ENCODE data around the gene FBXO2.

DNA sequence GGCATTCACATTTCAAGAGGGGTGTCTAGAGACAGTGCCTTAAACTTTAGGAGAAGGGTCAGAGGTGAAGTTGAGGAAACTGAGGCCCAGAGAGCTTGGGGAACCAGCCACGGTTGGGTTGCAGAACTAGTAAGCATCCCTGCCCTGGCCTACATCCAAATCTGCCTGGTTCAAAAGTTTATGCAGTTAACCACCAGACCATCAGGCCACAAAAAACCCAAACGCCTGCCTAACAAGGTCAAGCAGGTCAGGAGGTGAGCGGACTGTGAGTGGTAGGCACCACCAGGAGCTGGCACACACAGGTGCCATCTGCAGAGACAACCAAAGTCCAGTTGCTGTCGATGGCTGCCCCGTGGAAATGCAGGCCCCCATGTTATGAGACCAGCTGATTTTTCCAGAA is 51.2 kb downstream of the FBXO2 start:
- TF ChIP-seq, protein P1, sequence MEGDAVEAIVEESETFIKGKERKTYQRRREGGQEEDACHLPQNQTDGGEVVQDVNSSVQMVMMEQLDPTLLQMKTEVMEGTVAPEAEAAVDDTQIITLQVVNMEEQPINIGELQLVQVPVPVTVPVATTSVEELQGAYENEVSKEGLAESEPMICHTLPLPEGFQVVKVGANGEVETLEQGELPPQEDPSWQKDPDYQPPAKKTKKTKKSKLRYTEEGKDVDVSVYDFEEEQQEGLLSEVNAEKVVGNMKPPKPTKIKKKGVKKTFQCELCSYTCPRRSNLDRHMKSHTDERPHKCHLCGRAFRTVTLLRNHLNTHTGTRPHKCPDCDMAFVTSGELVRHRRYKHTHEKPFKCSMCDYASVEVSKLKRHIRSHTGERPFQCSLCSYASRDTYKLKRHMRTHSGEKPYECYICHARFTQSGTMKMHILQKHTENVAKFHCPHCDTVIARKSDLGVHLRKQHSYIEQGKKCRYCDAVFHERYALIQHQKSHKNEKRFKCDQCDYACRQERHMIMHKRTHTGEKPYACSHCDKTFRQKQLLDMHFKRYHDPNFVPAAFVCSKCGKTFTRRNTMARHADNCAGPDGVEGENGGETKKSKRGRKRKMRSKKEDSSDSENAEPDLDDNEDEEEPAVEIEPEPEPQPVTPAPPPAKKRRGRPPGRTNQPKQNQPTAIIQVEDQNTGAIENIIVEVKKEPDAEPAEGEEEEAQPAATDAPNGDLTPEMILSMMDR (IDR thresholded peaks at IDR 0.05 in 2 of 3, conservative IDR thresholded peaks at IDR 0.05 in 1 of 3; ENCODE audit: borderline replicate concordance in 1 of 3, insufficient read depth in 1 of 3, low read depth in 2 of 3, low read length in 2 of 3) = no peak
- no peak for TF ChIP-seq EZH2 (IDR thresholded peaks at IDR 0.05)
- TF ChIP-seq RAD21 (IDR thresholded peaks at IDR 0.05; ENCODE audit: low read depth) = no peak
- TF ChIP-seq POLR2A (IDR thresholded peaks at IDR 0.05; ENCODE audit: borderline replicate concordance, extremely low read depth, insufficient read depth, insufficient read length) = no peak
- TF ChIP-seq, protein P2, sequence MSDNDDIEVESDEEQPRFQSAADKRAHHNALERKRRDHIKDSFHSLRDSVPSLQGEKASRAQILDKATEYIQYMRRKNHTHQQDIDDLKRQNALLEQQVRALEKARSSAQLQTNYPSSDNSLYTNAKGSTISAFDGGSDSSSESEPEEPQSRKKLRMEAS (IDR thresholded peaks at IDR 0.05) = no peak
- TF ChIP-seq, protein P3, sequence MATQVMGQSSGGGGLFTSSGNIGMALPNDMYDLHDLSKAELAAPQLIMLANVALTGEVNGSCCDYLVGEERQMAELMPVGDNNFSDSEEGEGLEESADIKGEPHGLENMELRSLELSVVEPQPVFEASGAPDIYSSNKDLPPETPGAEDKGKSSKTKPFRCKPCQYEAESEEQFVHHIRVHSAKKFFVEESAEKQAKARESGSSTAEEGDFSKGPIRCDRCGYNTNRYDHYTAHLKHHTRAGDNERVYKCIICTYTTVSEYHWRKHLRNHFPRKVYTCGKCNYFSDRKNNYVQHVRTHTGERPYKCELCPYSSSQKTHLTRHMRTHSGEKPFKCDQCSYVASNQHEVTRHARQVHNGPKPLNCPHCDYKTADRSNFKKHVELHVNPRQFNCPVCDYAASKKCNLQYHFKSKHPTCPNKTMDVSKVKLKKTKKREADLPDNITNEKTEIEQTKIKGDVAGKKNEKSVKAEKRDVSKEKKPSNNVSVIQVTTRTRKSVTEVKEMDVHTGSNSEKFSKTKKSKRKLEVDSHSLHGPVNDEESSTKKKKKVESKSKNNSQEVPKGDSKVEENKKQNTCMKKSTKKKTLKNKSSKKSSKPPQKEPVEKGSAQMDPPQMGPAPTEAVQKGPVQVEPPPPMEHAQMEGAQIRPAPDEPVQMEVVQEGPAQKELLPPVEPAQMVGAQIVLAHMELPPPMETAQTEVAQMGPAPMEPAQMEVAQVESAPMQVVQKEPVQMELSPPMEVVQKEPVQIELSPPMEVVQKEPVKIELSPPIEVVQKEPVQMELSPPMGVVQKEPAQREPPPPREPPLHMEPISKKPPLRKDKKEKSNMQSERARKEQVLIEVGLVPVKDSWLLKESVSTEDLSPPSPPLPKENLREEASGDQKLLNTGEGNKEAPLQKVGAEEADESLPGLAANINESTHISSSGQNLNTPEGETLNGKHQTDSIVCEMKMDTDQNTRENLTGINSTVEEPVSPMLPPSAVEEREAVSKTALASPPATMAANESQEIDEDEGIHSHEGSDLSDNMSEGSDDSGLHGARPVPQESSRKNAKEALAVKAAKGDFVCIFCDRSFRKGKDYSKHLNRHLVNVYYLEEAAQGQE (IDR thresholded peaks at IDR 0.05; ENCODE audit: low read depth) = no peak
- no peak for TF ChIP-seq SP1 (IDR thresholded peaks at IDR 0.05; ENCODE audit: low read depth)
- TF ChIP-seq ZNF274 (IDR thresholded peaks at IDR 0.05; ENCODE audit: low read depth, low read length) = no peak
- TF ChIP-seq POLR2AphosphoS5 (IDR thresholded peaks at IDR 0.05; ENCODE audit: low read depth, low read length) = no peak
- TF ChIP-seq, protein P4, sequence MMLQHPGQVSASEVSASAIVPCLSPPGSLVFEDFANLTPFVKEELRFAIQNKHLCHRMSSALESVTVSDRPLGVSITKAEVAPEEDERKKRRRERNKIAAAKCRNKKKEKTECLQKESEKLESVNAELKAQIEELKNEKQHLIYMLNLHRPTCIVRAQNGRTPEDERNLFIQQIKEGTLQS (IDR thresholded peaks at IDR 0.05) = no peak
- no peak for TF ChIP-seq EZH2phosphoT487 (IDR thresholded peaks at IDR 0.05; ENCODE audit: borderline replicate concordance)
